IMR-90 (cell line): Measurements from ENCODE around the gene USP7. TPM values are rescaled to one million over a fixed set of nuclear protein-coding genes. Genes with fewer than 3 reads are reported as not detected.

ENCODE experiments used
- ATAC-seq: fragments of 200-7000 bp; cut with Tn5 transposase; 2 replicates; pipeline ENCODE4 v1.9.1; 2020; ENCODE audit warnings: low read depth, mild to moderate bottlenecking, moderate library complexity
- BruUV-seq: library from RNA; stranded (reverse); fragments of 400-500 nt; replicated peaks from 2 replicates; lab custom pipeline; 2021; lab: Mats Ljungman, UMichigan
- CTCF ChIA-PET: fragments of 300-600 bp; formaldehyde crosslinking; extraction: SDS; loops from one replicate; lab custom pipeline; 2021; ENCODE audit warnings: antibody characterized with exemption; lab: Yijun Ruan, JAX
- POLR2A ChIA-PET: fragments of 300-600 bp; sonication (Branson Sonifier 250); formaldehyde crosslinking; loops from one replicate; lab custom pipeline; 2022; ENCODE audit warnings: antibody characterized with exemption; ENCODE audit not compliant: unreplicated experiment; lab: Charles Lee
- DNase-seq: peaks from one replicate; pipeline ENCODE4 v3.0.0; 2013
- H2AFZ ChIP-seq: replicated peaks from 2 replicates; pipeline ENCODE3; 2013; ENCODE audit warnings: low read length, mild to moderate bottlenecking; ENCODE audit not compliant: poor library complexity
- H2AK5ac ChIP-seq: 2 replicates; pipeline ENCODE4 v1.6.1; 2013; ENCODE audit warnings: low read depth, low read length, inconsistent platforms
- H2AK9ac ChIP-seq: replicated peaks from 2 replicates; pipeline ENCODE3; 2013; ENCODE audit warnings: mild to moderate bottlenecking, low read depth, low read length, moderate library complexity; ENCODE audit not compliant: poor library complexity
- H2BK120ac ChIP-seq: 2 replicates; pipeline ENCODE4 v1.6.1; 2013; ENCODE audit warnings: low read depth, low read length, inconsistent platforms
- H2BK15ac ChIP-seq: 3 replicates; pipeline ENCODE4 v1.6.1; 2013; ENCODE audit warnings: low read depth, low read length, inconsistent platforms
- H2BK20ac ChIP-seq: 2 replicates; pipeline ENCODE4 v1.6.1; 2013; ENCODE audit warnings: low read depth, mild to moderate bottlenecking, inconsistent platforms, low read length, moderate library complexity
- H2BK5ac ChIP-seq: 2 replicates; pipeline ENCODE4 v1.6.1; 2013; ENCODE audit warnings: mild to moderate bottlenecking, low read depth, low read length, inconsistent platforms; ENCODE audit not compliant: poor library complexity, severe bottlenecking
- H3K14ac ChIP-seq: replicated peaks from 2 replicates; pipeline ENCODE4 v1.6.1; 2013; ENCODE audit warnings: low read depth, low read length, inconsistent platforms
- H3K18ac ChIP-seq: 2 replicates; pipeline ENCODE4 v1.6.1; 2013; ENCODE audit warnings: low read depth, low read length, control low read depth
- H3K23ac ChIP-seq: 2 replicates; pipeline ENCODE4 v1.6.1; 2013; ENCODE audit warnings: low read depth, low read length, inconsistent platforms
- H3K27ac ChIP-seq: 2 replicates; pipeline ENCODE4 v1.5.1; 2013; ENCODE audit warnings: mild to moderate bottlenecking, control low read depth, low read length; ENCODE audit not compliant: insufficient read depth
- H3K27me3 ChIP-seq: 2 replicates; pipeline ENCODE4 v1.6.1; 2013; ENCODE audit warnings: low read length; ENCODE audit not compliant: control insufficient read depth, insufficient read depth
- H3K36me3 ChIP-seq: 2 replicates; pipeline ENCODE4 v1.6.1; 2013; ENCODE audit warnings: low read length, mixed read lengths; ENCODE audit not compliant: control insufficient read depth, insufficient read depth
- H3K4ac ChIP-seq: 2 replicates; pipeline ENCODE4 v1.6.1; 2013; ENCODE audit warnings: low read depth, low read length, inconsistent platforms
- H3K4me1 ChIP-seq: 2 replicates; pipeline ENCODE4 v1.6.1; 2013; ENCODE audit warnings: low read length, mixed read lengths; ENCODE audit not compliant: control insufficient read depth, insufficient read depth
- H3K4me2 ChIP-seq: 2 replicates; pipeline ENCODE4 v1.6.1; 2013; ENCODE audit warnings: low read depth, mild to moderate bottlenecking, control low read depth, low read length, moderate library complexity
- H3K4me3 ChIP-seq: 2 replicates; pipeline ENCODE4 v1.5.1; 2013; ENCODE audit warnings: low read depth, mild to moderate bottlenecking, control low read depth, low read length, moderate library complexity; ENCODE audit not compliant: insufficient read depth
- H3K56ac ChIP-seq: 2 replicates; pipeline ENCODE4 v1.6.1; 2013; ENCODE audit warnings: low read length, inconsistent platforms; ENCODE audit not compliant: insufficient read depth; ENCODE audit errors: extremely low read depth
- H3K79me1 ChIP-seq, 2 experiments: 2 replicates each; pipeline ENCODE4 v1.6.1; 2013; ENCODE audit warnings: low read length in 2 of 2, inconsistent platforms in 1 of 2, low read depth in 1 of 2
- H3K9ac ChIP-seq: 2 replicates; pipeline ENCODE4 v1.6.1; 2013; ENCODE audit warnings: low read depth, low read length, control low read depth
- H3K9me1 ChIP-seq: 2 replicates; pipeline ENCODE4 v1.6.1; 2013; ENCODE audit warnings: low read length, inconsistent platforms; ENCODE audit not compliant: insufficient read depth
- H3K9me3 ChIP-seq: 2 replicates; pipeline ENCODE4 v1.6.1; 2013; ENCODE audit warnings: low read length; ENCODE audit not compliant: control insufficient read depth, insufficient read depth
- H4K20me1 ChIP-seq: 2 replicates; pipeline ENCODE4 v1.6.1; 2013; ENCODE audit warnings: low read length, inconsistent platforms; ENCODE audit not compliant: insufficient read depth
- H4K5ac ChIP-seq: 2 replicates; pipeline ENCODE4 v1.6.1; 2013; ENCODE audit warnings: mild to moderate bottlenecking, low read depth, low read length, control low read depth
- H4K8ac ChIP-seq, 2 experiments: 2 replicates each; pipeline ENCODE4 v1.6.1; 2013; ENCODE audit warnings: low read depth in 2 of 2, low read length in 2 of 2, control low read depth in 1 of 2, inconsistent platforms in 1 of 2
- H4K91ac ChIP-seq: 2 replicates; pipeline ENCODE4 v1.6.1; 2013; ENCODE audit warnings: low read depth, low read length, inconsistent platforms; ENCODE audit not compliant: insufficient read depth
- BHLHE40 ChIP-seq: fragments of 150-350 bp; IDR thresholded peaks from 2 replicates; pipeline ENCODE4 v1.6.1; 2016; ENCODE audit warnings: mild to moderate bottlenecking, low read depth, low read length
- CEBPB ChIP-seq: IDR thresholded peaks from 2 replicates; pipeline ENCODE4 v1.6.1; 2012; ENCODE audit warnings: low read depth, low read length, improper control_type of control experiment
- CHD1 ChIP-seq: IDR thresholded peaks from 2 replicates; pipeline ENCODE4 v1.6.1; 2012; ENCODE audit warnings: low read depth, low read length, improper control_type of control experiment
- FOS ChIP-seq: fragments of 150-350 bp; IDR thresholded peaks from 2 replicates; pipeline ENCODE4 v1.6.1; 2016; ENCODE audit warnings: low read depth, low read length
- MAFK ChIP-seq: IDR thresholded peaks from 2 replicates; pipeline ENCODE4 v1.6.1; 2012; ENCODE audit warnings: low read depth, low read length, improper control_type of control experiment
- MAZ ChIP-seq: IDR thresholded peaks from 2 replicates; pipeline ENCODE4 v1.6.1; 2012; ENCODE audit warnings: low read depth, mild to moderate bottlenecking, low read length, improper control_type of control experiment, moderate library complexity, borderline replicate concordance
- MXI1 ChIP-seq: IDR thresholded peaks from 2 replicates; pipeline ENCODE4 v1.6.1; 2012; ENCODE audit warnings: low read depth, mild to moderate bottlenecking, low read length, moderate library complexity, borderline replicate concordance
- NFE2L2 ChIP-seq: fragments of 150-350 bp; IDR thresholded peaks from 2 replicates; pipeline ENCODE4 v1.6.1; 2016; ENCODE audit warnings: low read depth, mild to moderate bottlenecking, low read length
- POLR2A ChIP-seq: IDR thresholded peaks from 2 replicates; pipeline ENCODE4 v1.6.1; 2012; ENCODE audit warnings: mild to moderate bottlenecking, low read depth, low read length
- RCOR1 ChIP-seq: IDR thresholded peaks from 2 replicates; pipeline ENCODE4 v1.6.1; 2012; ENCODE audit warnings: mild to moderate bottlenecking, low read length, improper control_type of control experiment; ENCODE audit not compliant: insufficient replicate concordance
- RFX5 ChIP-seq: IDR thresholded peaks from 2 replicates; pipeline ENCODE4 v1.8.0; 2012; ENCODE audit warnings: low read depth, mild to moderate bottlenecking, low read length, moderate library complexity
- SMC3 ChIP-seq: fragments of 150-350 bp; IDR thresholded peaks from 2 replicates; pipeline ENCODE4 v1.6.1; 2016; ENCODE audit warnings: low read depth, mild to moderate bottlenecking, antibody characterized with exemption, low read length, moderate library complexity
- WGBS, 2 experiments: methylation state at CpG; one replicate each; pipeline versions ENCODE4 v1.1.5 to v1.1.7; 2013; ENCODE audit warnings: missing lambda C conversion rate in 2 of 2; ENCODE audit not compliant: insufficient read length in 1 of 2; ENCODE audit errors: extremely low coverage in 2 of 2; 5-methylcytosine and 5-hydroxymethylcytosine counted together
- dilution Hi-C: fragments of 300-500 bp; cut with HindIII; formaldehyde crosslinking; loops from one replicate; pipeline ENCODE4 v1.14.3; 2018; ENCODE audit warnings: low sequenced_read_pairs; ENCODE audit not compliant: unreplicated experiment
- in situ Hi-C: fragments of 300-500 bp; cut with MboI; formaldehyde crosslinking; loops from 3 replicates; pipeline ENCODE4 v1.14.3; 2019; ENCODE audit warnings: low sequenced_read_pairs, inconsistent platforms, mixed read lengths
- intact Hi-C: fragments of 100-400 bp; cut with micrococcal nuclease; formaldehyde crosslinking; loops from 2 replicates; pipeline ENCODE4 v1.10.0; 2022
- polyA plus RNA-seq, 3 experiments: library from polyadenylated mRNA; depleted of rRNA; stranded (reverse); fragments of >200 nt; gene quantifications; 2 replicates each; pipeline ENCODE4 v1.2.3, GENCODE V29; 2012; ENCODE audit warnings: low replicate concordance in 1 of 3
- total RNA-seq: library from RNA; depleted of rRNA; stranded (reverse); fragments of >200 nt; gene quantifications from 2 replicates; pipeline ENCODE4 v1.2.3, GENCODE V29; 2012
- TF ChIP-seq, protein P1 (sequence below): fragments of 150-350 bp; IDR thresholded peaks from 2 replicates; pipeline ENCODE4 v1.6.1; 2017; ENCODE audit warnings: mild to moderate bottlenecking, antibody characterized with exemption, low read length, low read depth
- TF ChIP-seq, protein P2 (sequence below): fragments of 150-350 bp; IDR thresholded peaks from 2 replicates; pipeline ENCODE4 v1.6.1; 2016; ENCODE audit warnings: low read depth, mild to moderate bottlenecking, low read length, moderate library complexity, borderline replicate concordance

Gene USP7
- total and polyA plus RNA-seq, 2 of the 4 experiments (the other 2 are of a cell fraction), result 17.8 to 28.3 TPM

DNA sequence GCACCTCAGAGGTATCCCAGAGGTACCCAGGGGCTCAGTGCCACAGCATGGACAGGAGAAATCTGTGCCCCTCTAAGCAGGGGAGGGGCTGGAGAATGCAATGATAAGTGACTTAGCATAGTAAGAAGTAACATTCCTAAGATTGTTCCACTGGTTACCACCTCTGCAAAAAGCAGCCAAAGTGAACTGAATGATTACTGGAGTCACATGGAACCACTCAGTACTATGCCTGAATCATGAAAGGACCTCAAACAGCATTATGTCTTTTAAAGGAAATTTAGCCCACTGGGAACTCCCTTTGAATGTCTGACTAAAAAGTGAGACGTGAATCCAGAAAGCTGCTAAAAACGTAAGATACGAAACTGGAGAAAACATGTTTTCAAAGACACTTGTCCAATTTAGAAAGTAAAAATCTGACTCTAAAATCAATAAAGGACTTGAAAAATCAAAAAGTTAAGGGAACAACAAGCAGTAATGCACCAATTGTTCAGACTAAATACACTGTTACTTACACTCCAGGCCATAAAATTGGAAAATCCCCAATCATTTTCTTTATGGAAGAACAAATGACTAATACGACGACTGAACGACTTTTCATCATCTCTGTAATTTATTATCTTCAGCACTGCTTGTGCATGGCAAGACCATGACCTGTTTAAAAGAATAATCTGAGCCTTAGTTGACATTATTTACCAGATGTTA is 42.9 kb downstream of the USP7 start:
- Histone ChIP-seq H3K27ac (no peak overlapping the region), H3K79me1 (peaks cover 28 to 48% of the 10 kb centered on the region in 2 experiments), H2AFZ (no peak overlapping the region), H4K5ac (no peak overlapping the region), H4K8ac (no peak overlapping the region), H3K9me1 (peaks cover 8% of the 10 kb centered on the region), H2BK5ac (no peak overlapping the region), H3K23ac (no peak overlapping the region), H3K56ac (no peak overlapping the region), H4K20me1 (peaks cover 41% of the 10 kb centered on the region), H2AK9ac (no peak overlapping the region), H2BK15ac (no peak overlapping the region), H2BK120ac (no peak overlapping the region), H3K4me1 (no peaks in the 10 kb centered on the region; the same call in 1 of the 2 replicates), H3K4me3 (no peak overlapping the region), H2AK5ac (no peak overlapping the region), H3K4me2 (no peak overlapping the region), H3K14ac (no peak overlapping the region), H3K27me3 (no peaks in the 10 kb centered on the region), H3K36me3 (peaks cover 45% of the 10 kb centered on the region), H2BK20ac (no peak overlapping the region), H3K18ac (no peak overlapping the region), H3K9me3 (no peaks in the 10 kb centered on the region), H4K91ac (no peak overlapping the region), H3K4ac (no peak overlapping the region), H3K9ac (no peak overlapping the region)
- peak; percentile 32 for DNase-seq
- intact Hi-C loops (loop anchor here (5.0 to 10.0 kb wide), 2 partner anchors 42 to 114 kb away; partner anchors contain the start of gene USP7), dilution Hi-C loops (no loop called here), in situ Hi-C loops (no loop called here)
- POLR2A ChIA-PET, result no interaction called here
- peak; percentile 65 for ATAC-seq
- CTCF ChIA-PET, result interaction anchor here (0.5 kb wide), 1 partner anchor 283 kb away, joined by 3 read pairs; no protein-coding TSS in a partner anchor
- no TSS peak for BruUV-seq
- TF ChIP-seq SMC3 (no peak), RFX5 (no peak), RCOR1 (no peak), BHLHE40 (no peak), CHD1 (no peak), POLR2A (no peak), CEBPB (no peak), MAFK (no peak), MXI1 (no peak), NFE2L2 (no peak), FOS (no peak), MAZ (no peak)
- TF ChIP-seq, protein P1, sequence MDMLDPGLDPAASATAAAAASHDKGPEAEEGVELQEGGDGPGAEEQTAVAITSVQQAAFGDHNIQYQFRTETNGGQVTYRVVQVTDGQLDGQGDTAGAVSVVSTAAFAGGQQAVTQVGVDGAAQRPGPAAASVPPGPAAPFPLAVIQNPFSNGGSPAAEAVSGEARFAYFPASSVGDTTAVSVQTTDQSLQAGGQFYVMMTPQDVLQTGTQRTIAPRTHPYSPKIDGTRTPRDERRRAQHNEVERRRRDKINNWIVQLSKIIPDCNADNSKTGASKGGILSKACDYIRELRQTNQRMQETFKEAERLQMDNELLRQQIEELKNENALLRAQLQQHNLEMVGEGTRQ, result no peak
- TF ChIP-seq, protein P2, sequence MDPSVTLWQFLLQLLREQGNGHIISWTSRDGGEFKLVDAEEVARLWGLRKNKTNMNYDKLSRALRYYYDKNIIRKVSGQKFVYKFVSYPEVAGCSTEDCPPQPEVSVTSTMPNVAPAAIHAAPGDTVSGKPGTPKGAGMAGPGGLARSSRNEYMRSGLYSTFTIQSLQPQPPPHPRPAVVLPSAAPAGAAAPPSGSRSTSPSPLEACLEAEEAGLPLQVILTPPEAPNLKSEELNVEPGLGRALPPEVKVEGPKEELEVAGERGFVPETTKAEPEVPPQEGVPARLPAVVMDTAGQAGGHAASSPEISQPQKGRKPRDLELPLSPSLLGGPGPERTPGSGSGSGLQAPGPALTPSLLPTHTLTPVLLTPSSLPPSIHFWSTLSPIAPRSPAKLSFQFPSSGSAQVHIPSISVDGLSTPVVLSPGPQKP, result no peak
- no CpG with 5 or more reads among the region's 6 CpGs for WGBS, 2 experiments
